Psoas muscle (tissue), 8 donors: ENCODE results near the gene ADCY6. TPM values are rescaled to one million over a fixed set of nuclear protein-coding genes. Genes with fewer than 3 reads are reported as not detected.

Experiments
- ATAC-seq, 4 donors: fragments of 200-7000 bp; cut with Tn5 transposase; one replicate each; pipeline ENCODE4 v1.9.1; 2020; ENCODE audit warnings: moderate library complexity in 3 of 4, mild to moderate bottlenecking in 2 of 4
- DNase-seq, 2 donors: peaks; one replicate each; pipeline ENCODE4 v3.0.0-alpha.2; 2020
- H3K27ac ChIP-seq: fragments of 200-600 bp; one replicate; pipeline ENCODE4 v1.8.0; 2022
- H3K27me3 ChIP-seq, 3 donors: fragments of 200-600 bp in 1 of 3; one replicate each; pipeline versions ENCODE4 v1.6.1 to v1.8.0; 2013 to 2022; ENCODE audit warnings: low read length in 2 of 3, mild to moderate bottlenecking in 2 of 3, moderate library complexity in 1 of 3; ENCODE audit not compliant: insufficient read depth in 3 of 3
- H3K36me3 ChIP-seq, 2 donors: fragments of 200-600 bp in 1 of 2; one replicate each; pipeline versions ENCODE4 v1.6.1 to v1.8.0; 2013 to 2022; ENCODE audit warnings: low read depth in 1 of 2, mild to moderate bottlenecking in 1 of 2, moderate library complexity in 1 of 2; ENCODE audit not compliant: insufficient read depth in 1 of 2
- H3K4me1 ChIP-seq: fragments of 200-600 bp; one replicate; pipeline ENCODE4 v1.8.0; 2022
- H3K4me3 ChIP-seq: fragments of 200-600 bp; one replicate; pipeline ENCODE4 v1.8.0; 2022; ENCODE audit warnings: mild to moderate bottlenecking
- H3K9me3 ChIP-seq: fragments of 200-600 bp; one replicate; pipeline ENCODE4 v1.8.0; 2022
- CTCF ChIP-seq: fragments of 200-600 bp; IDR thresholded peaks from one replicate; pipeline ENCODE4 v1.8.0; 2022; ENCODE audit warnings: antibody characterized with exemption
- WGBS, 3 donors: extraction: QIAGEN DNeasy Blood & Tissue Kit; methylation state at CpG; one replicate each; pipeline versions ENCODE4 v1.1.6 to v1.1.7; 2013; 5-methylcytosine and 5-hydroxymethylcytosine counted together
- intact Hi-C, 2 donors: fragments of 100-400 bp; cut with DNase I; formaldehyde crosslinking; loops; one replicate each; pipeline versions ENCODE4 v1.11.0 to v1.14.2; 2022
- polyA plus RNA-seq, 3 donors: library from polyadenylated mRNA; stranded (reverse); fragments of 200-250 nt; gene quantifications; one replicate each; pipeline ENCODE4 v1.2.3, GENCODE V29; 2013
- total RNA-seq, 4 donors: library from RNA; stranded (reverse); fragmentation: NEBNext Ultra II Directional in 2 of 4; extraction: Animal tissue kit (Norgen Biotek cat#: 25700) in 2 of 4; gene quantifications; one replicate each; pipeline versions ENCODE4 v1.2.1 to v1.2.4, GENCODE V29; 2021 to 2023
- donor health status: healthy with polysubstance abuse.
- donor health status: DM: no; HTN: no; CAD: no; lungs with moderate emphysema.
- donor health status: Bipolar disorder and iron deficiency.
- donor health status: healthy.
- donor health status: DM: yes; HTN: yes; CAD: no.
- donor health status: DM: no; HTN: no; CAD: no.
- donor health status: DM: no; HTN: no; CAD: no.
- donor health status: DM: yes; HTN: yes; CAD: no.

Gene ADCY6
- total and polyA plus RNA-seq, 7 donors, result 5.3 to 18.9 (median 13.1) TPM

DNA sequence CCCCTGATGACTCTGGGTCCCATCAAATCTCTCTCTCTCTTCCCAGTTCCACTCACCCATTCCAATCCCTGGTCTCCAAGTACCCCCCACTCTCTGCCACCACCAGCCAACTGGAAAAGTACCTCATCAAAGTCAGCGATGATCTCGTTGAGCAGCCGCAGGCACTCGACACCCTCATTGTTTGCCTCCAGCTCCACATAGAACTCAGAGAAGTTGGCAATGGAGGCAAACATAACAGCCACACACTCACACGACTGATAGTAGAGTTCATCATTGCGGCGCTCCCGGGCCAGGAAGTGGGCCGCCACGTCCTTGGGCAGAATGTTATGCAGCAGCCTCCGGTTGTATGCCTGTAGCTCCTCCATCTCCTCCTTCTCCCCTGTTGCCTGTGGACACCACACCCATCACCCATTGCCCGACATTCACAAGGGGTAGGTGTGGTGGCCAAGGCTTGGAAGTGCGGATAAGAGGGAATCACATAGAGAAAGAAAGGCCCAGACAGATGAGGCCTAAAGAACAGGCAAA is 17.2 kb downstream of the ADCY6 start:
- Histone ChIP-seq H3K9me3 (no peaks in the 10 kb centered on the region), H3K36me3 (peaks cover 8 to 93% of the 10 kb centered on the region in 2 donors), H3K4me3 (no peak overlapping the region), H3K4me1 (no peaks in the 10 kb centered on the region), H3K27me3 (no peaks in the 10 kb centered on the region), H3K27ac (no peak overlapping the region)
- DNase-seq (no peak), ATAC-seq (no peak)
- no peak for TF ChIP-seq CTCF
- 94% methylated on average over 13 of the region's 13 CpGs for WGBS, 3 donors
- intact Hi-C loops, result no loop called here

GRCh38 chr12:48770756-48771155 is 18.1 kb downstream of the ADCY6 start:
- no peak for ATAC-seq
- TF ChIP-seq CTCF, result no peak
- intact Hi-C loops, result no loop called here
- Histone ChIP-seq H3K27me3 (no peaks in the 10 kb centered on the region), H3K27ac (no peak overlapping the region), H3K36me3 (peaks cover 8 to 88% of the 10 kb centered on the region in 2 donors), H3K4me3 (no peak overlapping the region), H3K4me1 (no peaks in the 10 kb centered on the region), H3K9me3 (no peaks in the 10 kb centered on the region)
- no peak for DNase-seq
- WGBS, 3 donors, result 95 to 98% (median 96%) methylated on average over 10 of the region's 10 CpGs

DNA sequence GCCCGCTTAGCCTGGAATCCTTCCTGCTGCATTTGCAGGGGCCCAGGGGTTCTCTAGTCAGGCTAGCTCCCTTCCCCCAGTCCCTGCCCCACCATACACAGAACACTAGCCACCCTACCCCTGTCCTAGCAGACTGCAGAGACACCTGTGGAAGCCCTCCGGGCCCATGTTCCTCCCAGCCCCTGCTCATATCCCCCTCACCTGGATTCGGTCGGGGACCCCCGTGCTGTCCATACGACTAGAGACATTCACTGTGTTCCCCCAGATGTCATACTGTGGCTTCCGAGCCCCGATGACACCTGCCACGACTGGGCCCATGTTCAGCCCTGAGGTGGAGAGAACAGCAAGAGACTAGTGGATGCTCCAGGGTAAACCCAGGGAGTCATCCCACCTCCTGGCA is 20.2 kb downstream of the ADCY6 start:
- no peak for TF ChIP-seq CTCF
- no peaks in the 10 kb centered on the region for H3K9me3 ChIP-seq
- ATAC-seq (no peak), DNase-seq (no peak)
- H3K36me3 ChIP-seq, result peaks cover 6 to 72% of the 10 kb centered on the region in 2 donors
- intact Hi-C loops, result no loop called here
- no peaks in the 10 kb centered on the region for H3K27me3 ChIP-seq
- H3K4me1 ChIP-seq, result no peaks in the 10 kb centered on the region
- H3K27ac ChIP-seq, result no peak overlapping the region
- 88 to 93% (median 92%) methylated on average over 9 of the region's 9 CpGs for WGBS, 3 donors
- no peak overlapping the region for H3K4me3 ChIP-seq

GRCh38 chr12:48768147-48768546 is 20.7 kb downstream of the ADCY6 start:
- H3K9me3 ChIP-seq, result no peaks in the 10 kb centered on the region
- no peak for ATAC-seq
- no peak overlapping the region for H3K4me3 ChIP-seq
- H3K27me3 ChIP-seq, result no peaks in the 10 kb centered on the region
- no peak overlapping the region for H3K27ac ChIP-seq
- peaks cover 3 to 66% of the 10 kb centered on the region in 2 donors for H3K36me3 ChIP-seq
- H3K4me1 ChIP-seq, result no peaks in the 10 kb centered on the region
- no peak for DNase-seq
- intact Hi-C loops, result no loop called here
- WGBS, 3 donors, result 91 to 96% (median 92%) methylated on average over 2 of the region's 2 CpGs
- TF ChIP-seq CTCF, result no peak

DNA sequence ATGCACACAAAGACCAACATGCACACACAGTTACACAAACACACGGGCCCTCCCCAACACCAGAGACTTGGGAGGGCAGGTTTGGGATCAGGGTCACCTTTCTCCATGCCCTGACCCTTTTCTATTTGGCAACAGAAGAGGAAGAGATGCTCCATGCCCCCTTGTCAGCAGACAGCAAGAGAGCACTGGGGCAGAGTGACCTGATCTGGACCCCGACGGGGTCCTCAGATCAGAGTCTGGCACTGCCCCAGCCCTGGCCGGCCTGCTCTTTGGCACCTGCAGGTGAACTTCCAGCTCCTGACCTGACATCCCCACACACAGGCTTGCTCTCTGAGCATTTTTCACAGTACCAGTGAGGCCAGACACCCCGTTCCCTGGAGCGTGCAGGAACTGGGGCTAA is 21.4 kb downstream of the ADCY6 start:
- intact Hi-C loops, result no loop called here
- Histone ChIP-seq H3K9me3 (no peaks in the 10 kb centered on the region), H3K27ac (no peak overlapping the region), H3K4me1 (no peaks in the 10 kb centered on the region), H3K36me3 (peaks cover 3 to 60% of the 10 kb centered on the region in 2 donors), H3K4me3 (no peak overlapping the region), H3K27me3 (no peaks in the 10 kb centered on the region)
- ATAC-seq (peak in 1 of 4 donors; percentile 19), DNase-seq (no peak)
- 59 to 85% (median 77%) methylated on average over 6 of the region's 6 CpGs for WGBS, 3 donors
- TF ChIP-seq CTCF, result no peak
